Psoas muscle (tissue), 8 donors: ENCODE results near the gene KIRREL3. TPM values are rescaled to one million over a fixed set of nuclear protein-coding genes. Genes with fewer than 3 reads are reported as not detected.
"Not testable (repeated sequence)": the region's sequence is repeated elsewhere in the genome, so short reads cannot be mapped to it uniquely, and the experiment has no call there.

ENCODE experiments used
- ATAC-seq, 4 donors: fragments of 200-7000 bp; cut with Tn5 transposase; one replicate each; pipeline ENCODE4 v1.9.1; 2020; ENCODE audit warnings: moderate library complexity in 3 of 4, mild to moderate bottlenecking in 2 of 4
- DNase-seq, 2 donors: peaks; one replicate each; pipeline ENCODE4 v3.0.0-alpha.2; 2020
- H3K27ac ChIP-seq: fragments of 200-600 bp; one replicate; pipeline ENCODE4 v1.8.0; 2022
- H3K27me3 ChIP-seq, 3 donors: fragments of 200-600 bp in 1 of 3; one replicate each; pipeline versions ENCODE4 v1.6.1 to v1.8.0; 2013 to 2022; ENCODE audit warnings: low read length in 2 of 3, mild to moderate bottlenecking in 2 of 3, moderate library complexity in 1 of 3; ENCODE audit not compliant: insufficient read depth in 3 of 3
- H3K36me3 ChIP-seq, 2 donors: fragments of 200-600 bp in 1 of 2; one replicate each; pipeline versions ENCODE4 v1.6.1 to v1.8.0; 2013 to 2022; ENCODE audit warnings: low read depth in 1 of 2, mild to moderate bottlenecking in 1 of 2, moderate library complexity in 1 of 2; ENCODE audit not compliant: insufficient read depth in 1 of 2
- H3K4me1 ChIP-seq: fragments of 200-600 bp; one replicate; pipeline ENCODE4 v1.8.0; 2022
- H3K4me3 ChIP-seq: fragments of 200-600 bp; one replicate; pipeline ENCODE4 v1.8.0; 2022; ENCODE audit warnings: mild to moderate bottlenecking
- H3K9me3 ChIP-seq: fragments of 200-600 bp; one replicate; pipeline ENCODE4 v1.8.0; 2022
- WGBS, 3 donors: extraction: QIAGEN DNeasy Blood & Tissue Kit; methylation state at CpG; one replicate each; pipeline versions ENCODE4 v1.1.6 to v1.1.7; 2013; 5-methylcytosine and 5-hydroxymethylcytosine counted together
- intact Hi-C, 2 donors: fragments of 100-400 bp; cut with DNase I; formaldehyde crosslinking; loops; one replicate each; pipeline versions ENCODE4 v1.11.0 to v1.14.2; 2022
- polyA plus RNA-seq, 3 donors: library from polyadenylated mRNA; stranded (reverse); fragments of 200-250 nt; gene quantifications; one replicate each; pipeline ENCODE4 v1.2.3, GENCODE V29; 2013
- total RNA-seq, 4 donors: library from RNA; stranded (reverse); fragmentation: NEBNext Ultra II Directional in 2 of 4; extraction: Animal tissue kit (Norgen Biotek cat#: 25700) in 2 of 4; gene quantifications; one replicate each; pipeline versions ENCODE4 v1.2.1 to v1.2.4, GENCODE V29; 2021 to 2023
- TF ChIP-seq, protein P1 (sequence below): fragments of 200-600 bp; IDR thresholded peaks from one replicate; pipeline ENCODE4 v1.8.0; 2022; ENCODE audit warnings: antibody characterized with exemption
- donor health status: healthy with polysubstance abuse.
- donor health status: DM: no; HTN: no; CAD: no; lungs with moderate emphysema.
- donor health status: Bipolar disorder and iron deficiency.
- donor health status: healthy.
- donor health status: DM: yes; HTN: yes; CAD: no.
- donor health status: DM: no; HTN: no; CAD: no.
- donor health status: DM: no; HTN: no; CAD: no.
- donor health status: DM: yes; HTN: yes; CAD: no.

The KIRREL3 gene
- total and polyA plus RNA-seq, 7 donors = 0.04 TPM; not detected in 6

DNA sequence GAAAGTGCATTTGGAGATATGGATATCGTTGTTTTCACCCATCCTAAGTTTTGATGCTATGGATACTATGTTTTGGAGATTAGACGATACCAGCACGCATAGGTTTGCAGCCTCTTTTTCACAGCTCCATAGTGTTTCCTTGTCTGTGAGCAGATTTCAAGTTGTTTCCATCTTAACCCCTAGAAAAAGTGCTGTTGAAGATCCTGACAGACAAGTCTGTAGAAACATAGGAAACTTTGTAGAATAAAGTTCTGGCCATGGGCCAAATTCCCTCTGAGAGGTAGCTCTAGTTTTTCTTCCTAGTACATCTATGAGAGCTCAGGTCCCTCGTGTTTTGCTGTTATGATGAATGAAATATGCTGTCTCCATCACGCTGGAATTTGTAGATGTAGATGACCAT is 612.7 kb downstream of the KIRREL3 start:
- H3K4me3 ChIP-seq = no peak overlapping the region
- H3K27me3 ChIP-seq = no peaks in the 10 kb centered on the region
- ATAC-seq (no peak), DNase-seq (no peak)
- TF ChIP-seq, protein P1, sequence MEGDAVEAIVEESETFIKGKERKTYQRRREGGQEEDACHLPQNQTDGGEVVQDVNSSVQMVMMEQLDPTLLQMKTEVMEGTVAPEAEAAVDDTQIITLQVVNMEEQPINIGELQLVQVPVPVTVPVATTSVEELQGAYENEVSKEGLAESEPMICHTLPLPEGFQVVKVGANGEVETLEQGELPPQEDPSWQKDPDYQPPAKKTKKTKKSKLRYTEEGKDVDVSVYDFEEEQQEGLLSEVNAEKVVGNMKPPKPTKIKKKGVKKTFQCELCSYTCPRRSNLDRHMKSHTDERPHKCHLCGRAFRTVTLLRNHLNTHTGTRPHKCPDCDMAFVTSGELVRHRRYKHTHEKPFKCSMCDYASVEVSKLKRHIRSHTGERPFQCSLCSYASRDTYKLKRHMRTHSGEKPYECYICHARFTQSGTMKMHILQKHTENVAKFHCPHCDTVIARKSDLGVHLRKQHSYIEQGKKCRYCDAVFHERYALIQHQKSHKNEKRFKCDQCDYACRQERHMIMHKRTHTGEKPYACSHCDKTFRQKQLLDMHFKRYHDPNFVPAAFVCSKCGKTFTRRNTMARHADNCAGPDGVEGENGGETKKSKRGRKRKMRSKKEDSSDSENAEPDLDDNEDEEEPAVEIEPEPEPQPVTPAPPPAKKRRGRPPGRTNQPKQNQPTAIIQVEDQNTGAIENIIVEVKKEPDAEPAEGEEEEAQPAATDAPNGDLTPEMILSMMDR = no peak
- 88 to 93% (median 93%) methylated on average over 5 of the region's 5 CpGs for WGBS, 3 donors
- H3K36me3 ChIP-seq = no peaks in the 10 kb centered on the region
- H3K9me3 ChIP-seq = no peaks in the 10 kb centered on the region
- H3K27ac ChIP-seq = no peak overlapping the region
- no peaks in the 10 kb centered on the region for H3K4me1 ChIP-seq
- intact Hi-C loops = no loop called here

DNA sequence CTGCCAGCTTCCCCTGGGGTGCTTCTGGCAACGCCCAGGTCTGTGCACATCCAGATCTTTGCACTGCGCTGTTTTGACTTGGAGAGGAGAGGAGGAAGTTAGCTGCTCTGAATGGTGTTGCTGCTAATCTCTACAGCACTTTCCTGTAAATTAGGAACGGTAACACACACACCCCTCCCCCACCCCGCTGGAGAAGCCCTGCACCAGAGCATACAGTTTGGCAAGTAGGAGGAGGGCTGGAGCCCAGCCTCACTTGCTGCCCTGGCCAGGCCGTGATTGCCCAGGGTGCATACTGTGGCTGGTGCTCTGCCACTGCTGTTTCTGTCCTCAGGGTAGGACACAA is 613.9 kb downstream of the KIRREL3 start:
- H3K27me3 ChIP-seq, DNase-seq, H3K36me3 ChIP-seq, H3K9me3 ChIP-seq, H3K27ac ChIP-seq, intact Hi-C loops, H3K4me3 ChIP-seq, H3K4me1 ChIP-seq: not testable (repeated sequence)
- 39 to 43% (median 40%) methylated on average over 4 to 5 of the region's 5 CpGs for WGBS, 3 donors
- peak; percentile 44 to 74 (median 50) for ATAC-seq

DNA sequence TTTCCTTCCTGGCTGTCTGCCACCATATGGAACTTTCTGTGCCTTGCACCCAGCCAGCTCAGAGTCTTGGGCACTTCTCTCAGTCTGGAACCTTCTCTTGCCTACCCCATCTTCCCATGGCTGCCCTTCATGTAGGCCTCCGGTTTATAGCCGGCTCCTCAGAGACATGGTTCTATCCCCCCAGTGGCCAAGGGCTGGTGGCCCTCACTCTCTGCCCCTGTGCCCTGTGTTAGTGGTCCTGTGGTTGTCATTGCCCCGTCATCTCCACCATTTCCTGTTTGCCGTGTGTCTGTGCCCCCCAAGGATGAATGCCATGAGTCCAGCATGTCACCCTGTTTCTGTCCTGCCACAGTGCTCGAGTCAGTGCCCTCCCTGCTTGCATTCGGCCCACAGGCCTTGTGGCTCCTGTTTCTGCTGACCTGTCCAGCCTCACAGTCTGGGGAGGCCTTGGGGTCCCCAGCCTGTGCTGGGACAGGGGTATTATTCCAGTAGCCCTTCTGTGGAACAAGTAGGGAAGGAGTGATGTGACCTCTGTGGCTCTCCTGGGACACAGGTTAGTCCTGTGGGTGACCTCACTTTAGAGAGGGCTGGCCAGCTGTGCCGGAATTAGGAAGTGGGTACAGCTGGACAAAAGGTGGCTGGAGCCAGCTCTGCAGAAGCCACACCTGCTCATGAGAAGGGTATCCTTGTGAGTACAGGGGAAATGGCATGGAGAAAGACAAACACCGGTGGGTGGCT is 614.4 kb downstream of the KIRREL3 start:
- no peak overlapping the region for H3K27ac ChIP-seq
- peak in 1 of 2 donors; percentile 19 for DNase-seq
- no peaks in the 10 kb centered on the region for H3K27me3 ChIP-seq
- H3K9me3 ChIP-seq = no peaks in the 10 kb centered on the region
- H3K4me1 ChIP-seq = no peaks in the 10 kb centered on the region
- TF ChIP-seq, protein P1 = no peak
- peak in 2 of 4 donors; percentile 6 to 23 for ATAC-seq
- no peak overlapping the region for H3K4me3 ChIP-seq
- WGBS, 3 donors = 75 to 78% (median 78%) methylated on average over 7 to 8 of the region's 8 CpGs
- H3K36me3 ChIP-seq = no peaks in the 10 kb centered on the region
- intact Hi-C loops = no loop called here

DNA sequence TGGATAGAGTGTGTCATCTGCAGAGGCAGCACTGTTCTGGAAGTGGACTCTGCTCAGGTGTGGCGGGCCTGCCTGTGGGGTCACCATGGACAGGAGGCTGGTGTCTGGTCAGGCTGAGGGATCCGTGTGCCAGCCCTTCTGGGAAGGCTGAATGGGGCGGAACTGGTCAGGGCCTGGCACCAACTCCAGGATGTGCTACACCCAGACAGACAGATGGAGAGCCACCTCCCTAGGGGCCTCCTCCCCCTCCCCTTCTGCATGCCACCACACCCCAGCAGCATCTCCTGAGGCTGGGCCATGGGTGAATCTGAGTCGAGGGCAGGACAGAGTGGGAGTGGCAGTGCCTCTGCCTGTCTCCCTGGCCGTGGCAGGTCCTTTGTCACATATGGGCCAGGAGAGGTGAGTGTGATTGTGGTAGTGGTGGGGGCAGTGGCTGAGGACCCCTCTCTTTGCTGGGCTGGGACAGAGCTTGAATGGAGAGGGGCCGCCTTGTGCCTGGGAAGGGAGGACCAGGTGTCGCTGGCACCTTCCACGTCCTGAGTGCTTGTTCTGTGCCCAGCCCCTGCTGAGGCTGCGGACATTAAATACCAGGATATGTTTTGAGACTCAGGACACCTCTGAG is 616.0 kb downstream of the KIRREL3 start:
- 90 to 96% (median 91%) methylated on average over 7 to 9 of the region's 9 CpGs for WGBS, 3 donors
- TF ChIP-seq, protein P1 = no peak
- no peaks in the 10 kb centered on the region for H3K9me3 ChIP-seq
- H3K27ac ChIP-seq = no peak overlapping the region
- H3K27me3 ChIP-seq = no peaks in the 10 kb centered on the region
- ATAC-seq (no peak), DNase-seq (no peak)
- intact Hi-C loops = no loop called here
- no peak overlapping the region for H3K4me3 ChIP-seq
- no peaks in the 10 kb centered on the region for H3K36me3 ChIP-seq
- no peaks in the 10 kb centered on the region for H3K4me1 ChIP-seq

DNA sequence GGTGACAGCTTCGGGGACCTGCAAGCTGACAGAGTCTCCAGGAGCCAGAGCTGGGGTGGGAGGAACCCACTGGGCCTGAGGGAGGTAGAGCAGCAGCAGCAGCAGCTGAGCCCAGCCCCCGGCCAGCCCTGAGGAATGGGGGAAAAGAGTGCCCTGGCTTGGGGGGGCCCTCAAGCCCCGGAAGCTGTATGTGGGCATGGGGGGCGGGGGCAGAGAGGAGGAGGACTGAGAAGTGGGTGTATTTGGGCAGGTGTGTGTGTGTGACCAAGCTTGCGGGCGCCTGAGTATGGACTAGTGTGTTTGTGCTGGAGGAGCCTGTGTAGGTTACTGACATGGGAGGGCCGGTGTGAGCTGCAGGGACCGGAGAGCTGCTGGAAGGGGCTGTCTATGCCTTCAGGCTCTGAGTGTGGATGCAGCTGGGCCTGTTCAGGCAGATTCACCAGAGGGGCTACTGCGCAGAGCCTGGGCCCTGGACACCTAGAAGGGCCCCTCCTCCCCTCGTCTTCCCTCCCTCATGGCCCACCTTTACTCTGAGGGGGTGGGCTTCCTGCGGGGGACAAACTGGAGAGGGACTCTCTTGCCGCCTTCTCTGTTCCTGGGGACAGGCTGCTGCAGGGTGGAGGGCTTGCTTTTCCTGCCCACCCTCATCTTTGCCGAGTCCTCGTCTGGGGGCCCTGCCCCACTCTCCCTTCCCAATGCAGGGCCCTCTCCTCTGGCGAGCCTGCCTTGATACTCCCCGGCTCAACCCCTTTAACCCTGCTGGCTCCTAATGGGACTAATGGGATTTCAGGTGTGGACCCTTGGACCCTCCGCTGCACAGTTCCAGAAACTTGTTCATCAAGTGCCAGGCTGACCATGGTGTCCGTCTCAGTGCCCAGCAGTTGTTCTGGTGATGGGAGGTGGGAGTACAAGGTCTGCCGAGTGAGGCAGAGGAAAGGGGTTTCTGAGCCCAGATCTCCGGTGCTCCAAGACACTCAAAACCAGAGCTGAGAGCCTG is 616.9 kb downstream of the KIRREL3 start:
- Histone ChIP-seq H3K36me3 (no peaks in the 10 kb centered on the region), H3K9me3 (no peaks in the 10 kb centered on the region), H3K4me1 (no peaks in the 10 kb centered on the region), H3K27me3 (no peaks in the 10 kb centered on the region), H3K27ac (no peak overlapping the region), H3K4me3 (no peak overlapping the region)
- 90 to 92% (median 92%) methylated on average over 20 of the region's 20 CpGs for WGBS, 3 donors
- DNase-seq (peak in 1 of 2 donors; percentile 26), ATAC-seq (no peak)
- intact Hi-C loops = no loop called here
- TF ChIP-seq, protein P1 = no peak

DNA sequence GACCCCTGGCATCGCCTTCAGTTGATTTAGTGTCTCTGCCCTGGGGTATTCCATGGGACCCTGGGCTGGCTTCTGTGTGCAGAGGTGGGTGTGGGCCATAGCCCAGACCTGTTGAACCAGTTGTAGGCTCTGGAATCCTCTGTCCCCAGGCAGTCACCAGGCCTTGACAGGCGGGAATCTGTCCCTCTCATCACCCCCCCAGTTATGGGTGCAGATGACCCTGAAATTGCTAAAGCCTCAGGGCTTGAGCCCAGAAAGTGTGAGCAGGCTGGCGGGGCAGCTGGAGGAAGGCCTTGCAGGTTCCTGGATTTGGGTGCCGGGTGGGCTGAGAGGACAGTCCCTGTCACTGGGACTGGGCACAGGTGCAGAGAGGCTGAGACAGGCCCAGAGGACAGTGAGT is 617.9 kb downstream of the KIRREL3 start:
- H3K27ac ChIP-seq, intact Hi-C loops, H3K27me3 ChIP-seq, H3K9me3 ChIP-seq, H3K36me3 ChIP-seq, H3K4me3 ChIP-seq, ATAC-seq, DNase-seq, H3K4me1 ChIP-seq: not testable (repeated sequence)
- WGBS, 3 donors = 83 to 88% (median 85%) methylated on average over 4 of the region's 4 CpGs

DNA sequence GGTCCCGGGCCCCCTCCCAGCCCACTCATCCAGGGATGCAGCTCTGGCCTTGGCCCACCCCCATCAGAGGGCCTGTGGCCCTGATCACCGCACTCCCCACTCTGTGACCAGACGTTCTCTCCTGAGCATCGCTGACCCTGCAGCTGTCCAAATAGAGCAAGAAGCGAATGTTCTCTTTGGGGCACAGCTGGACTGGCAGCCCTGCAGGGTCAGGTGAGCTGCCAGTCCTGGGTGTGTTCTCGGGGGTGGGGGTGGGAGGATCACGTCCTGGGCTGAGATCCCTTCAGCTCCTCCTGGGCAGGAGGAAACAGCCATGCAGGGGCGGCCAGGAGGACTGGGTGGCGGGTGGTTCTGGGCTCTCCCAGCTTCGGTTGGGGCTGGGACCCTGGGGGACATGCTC is 618.6 kb downstream of the KIRREL3 start:
- H3K4me3 ChIP-seq, intact Hi-C loops, H3K4me1 ChIP-seq, H3K36me3 ChIP-seq, DNase-seq, H3K27ac ChIP-seq, H3K27me3 ChIP-seq, H3K9me3 ChIP-seq: not testable (repeated sequence)
- peak in 2 of 4 donors; percentile 31 to 68 for ATAC-seq
- WGBS, 3 donors = 48 to 81% (median 80%) methylated on average over 2 to 6 of the region's 10 CpGs
